Prostate gland (tissue), 2 donors: ENCODE results near the gene ERC2. TPM values are rescaled to one million over a fixed set of nuclear protein-coding genes. Genes with fewer than 3 reads are reported as not detected.

Experiments used
- DNase-seq: peaks from one replicate; pipeline ENCODE4 v3.0.0-alpha.2; 2019; ENCODE audit warnings: low spot score
- H3K27ac ChIP-seq, 2 donors: fragments of 200-600 bp; sonication (generic); 2 replicates each; pipeline ENCODE4 v1.5.1; 2017 to 2019
- H3K27me3 ChIP-seq: fragments of 200-600 bp; sonication (generic); replicated peaks from 2 replicates; pipeline ENCODE4 v1.5.1; 2019; ENCODE audit not compliant: insufficient read depth
- H3K36me3 ChIP-seq, 2 donors: fragments of 200-600 bp; sonication (generic); 1 replicate in 1 of 2; 2 replicates in 1 of 2; pipeline versions ENCODE4 v1.5.1 to v1.8.1; 2017 to 2019
- H3K4me1 ChIP-seq: fragments of 200-600 bp; sonication (generic); replicated peaks from 2 replicates; pipeline ENCODE4 v1.5.1; 2019
- H3K4me3 ChIP-seq, 2 donors: fragments of 200-600 bp; sonication (generic); 2 replicates each; pipeline ENCODE4 v1.5.1; 2017 to 2019
- H3K9me3 ChIP-seq: fragments of 200-600 bp; sonication (generic); 2 replicates; pipeline ENCODE4 v1.5.1; 2017
- POLR2A ChIP-seq: fragments of 450-650 bp; IDR thresholded peaks from one replicate; pipeline ENCODE4 v1.6.1; 2016; ENCODE audit warnings: antibody characterized with exemption, mild to moderate bottlenecking
- POLR2AphosphoS5 ChIP-seq: sonication (generic); formaldehyde crosslinking; IDR thresholded peaks from one replicate; pipeline ENCODE4 v1.6.1; 2017; ENCODE audit warnings: antibody characterized with exemption
- WGBS: methylation state at CpG from one replicate; pipeline ENCODE4 v1.1.5; 2018; 5-methylcytosine and 5-hydroxymethylcytosine counted together
- intact Hi-C: fragments of 100-400 bp; cut with DNase I; formaldehyde crosslinking; loops from one replicate; pipeline ENCODE4 v1.14.2; 2022
- total RNA-seq, 2 donors: library from RNA; depleted of rRNA; stranded (reverse); fragments of >200 nt; gene quantifications; one replicate each; pipeline ENCODE4 v1.1.0, GENCODE V29; 2016
- TF ChIP-seq, protein P1 (sequence below), 4 experiments: fragments of 200-600 bp in 2 of 4; fragments of 450-650 bp in 2 of 4; sonication (generic) in 2 of 4; IDR thresholded peaks; 1 replicate in 3 of 4; 2 replicates in 1 of 4; pipeline ENCODE4 v1.5.1; 2016 to 2019; ENCODE audit warnings: antibody characterized with exemption in 4 of 4, mild to moderate bottlenecking in 2 of 4, moderate library complexity in 2 of 4

ERC2 gene
- total RNA-seq, 2 donors from 2014 or later = 1.0 to 2.7 TPM

DNA sequence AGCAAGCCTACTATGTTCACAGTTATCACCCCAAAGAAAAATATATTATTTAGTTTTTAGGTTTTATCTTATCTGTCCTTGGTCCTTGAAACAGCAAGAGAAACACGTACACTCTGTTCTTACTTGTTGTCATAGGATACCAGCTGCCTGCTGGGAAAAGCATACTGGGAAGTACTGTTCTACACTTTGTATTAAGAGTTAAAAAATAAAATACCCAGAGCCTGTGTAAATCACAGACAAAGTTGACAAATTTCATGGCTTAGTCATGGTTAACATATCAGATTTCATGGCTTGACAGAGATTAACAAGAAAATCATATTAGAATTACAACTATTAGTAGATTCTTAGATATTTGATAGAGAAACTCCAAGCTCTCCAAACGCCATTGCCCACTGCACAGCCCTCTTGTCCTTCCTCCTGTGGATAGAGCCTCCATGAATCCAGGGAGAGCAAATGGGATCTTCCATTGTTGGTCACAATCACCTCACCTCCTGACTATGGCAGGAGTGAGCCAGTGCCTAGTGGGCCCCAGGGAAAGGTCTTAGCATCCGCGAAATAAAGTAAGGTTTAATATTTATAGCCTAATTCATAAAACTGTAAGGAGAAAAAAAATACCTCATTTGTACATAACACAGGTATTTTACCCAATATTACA lies 853.1 kb downstream of the ERC2 start:
- intact Hi-C loops = no loop called here
- no peaks in the 10 kb centered on the region for H3K36me3 ChIP-seq

DNA sequence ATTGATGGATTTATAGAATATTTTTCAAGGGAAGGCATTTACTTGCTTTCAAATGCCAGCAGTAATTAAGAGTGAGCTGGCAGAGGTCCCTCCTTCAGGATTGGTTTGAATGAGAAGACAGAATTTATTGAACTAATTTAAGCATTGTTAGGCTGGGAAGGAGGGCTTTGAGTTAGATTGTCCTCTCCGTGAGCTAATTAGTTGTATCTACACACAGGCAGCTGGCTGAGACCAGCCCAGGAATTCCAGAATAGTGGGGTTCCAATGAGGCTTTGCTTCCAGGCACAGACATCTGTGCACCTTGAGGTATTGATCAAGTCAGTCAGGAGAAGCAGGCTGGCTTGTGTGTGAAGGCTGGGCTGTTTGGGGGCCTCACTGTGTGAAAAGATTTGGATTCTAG lies 857.1 kb downstream of the ERC2 start:
- Histone ChIP-seq H3K36me3 (no peaks in the 10 kb centered on the region), H3K27ac (no peak overlapping the region), H3K27me3 (no peaks in the 10 kb centered on the region), H3K4me3 (no peak overlapping the region), H3K9me3 (no peaks in the 10 kb centered on the region), H3K4me1 (no peaks in the 10 kb centered on the region)
- 76% methylated on average over 1 of the region's 1 CpG for WGBS
- TF ChIP-seq POLR2A = no peak
- no peak for TF ChIP-seq POLR2AphosphoS5
- TF ChIP-seq, protein P1, sequence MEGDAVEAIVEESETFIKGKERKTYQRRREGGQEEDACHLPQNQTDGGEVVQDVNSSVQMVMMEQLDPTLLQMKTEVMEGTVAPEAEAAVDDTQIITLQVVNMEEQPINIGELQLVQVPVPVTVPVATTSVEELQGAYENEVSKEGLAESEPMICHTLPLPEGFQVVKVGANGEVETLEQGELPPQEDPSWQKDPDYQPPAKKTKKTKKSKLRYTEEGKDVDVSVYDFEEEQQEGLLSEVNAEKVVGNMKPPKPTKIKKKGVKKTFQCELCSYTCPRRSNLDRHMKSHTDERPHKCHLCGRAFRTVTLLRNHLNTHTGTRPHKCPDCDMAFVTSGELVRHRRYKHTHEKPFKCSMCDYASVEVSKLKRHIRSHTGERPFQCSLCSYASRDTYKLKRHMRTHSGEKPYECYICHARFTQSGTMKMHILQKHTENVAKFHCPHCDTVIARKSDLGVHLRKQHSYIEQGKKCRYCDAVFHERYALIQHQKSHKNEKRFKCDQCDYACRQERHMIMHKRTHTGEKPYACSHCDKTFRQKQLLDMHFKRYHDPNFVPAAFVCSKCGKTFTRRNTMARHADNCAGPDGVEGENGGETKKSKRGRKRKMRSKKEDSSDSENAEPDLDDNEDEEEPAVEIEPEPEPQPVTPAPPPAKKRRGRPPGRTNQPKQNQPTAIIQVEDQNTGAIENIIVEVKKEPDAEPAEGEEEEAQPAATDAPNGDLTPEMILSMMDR (IDR thresholded peaks at IDR 0.05) = no peak
- DNase-seq = no peak
- intact Hi-C loops = no loop called here

More for the DNA sequence above, 853.1 kb downstream of the ERC2 start:
- no peaks in the 10 kb centered on the region for H3K27me3 ChIP-seq
- no peak overlapping the region for H3K27ac ChIP-seq
- H3K4me3 ChIP-seq = no peak overlapping the region
- H3K9me3 ChIP-seq = no peaks in the 10 kb centered on the region
- no peak for DNase-seq
- WGBS = 71% methylated on average over 4 of the region's 4 CpGs
- no peaks in the 10 kb centered on the region for H3K4me1 ChIP-seq
- no peak for TF ChIP-seq POLR2A
- TF ChIP-seq, protein P1 (IDR thresholded peaks at IDR 0.05) = no peak
- no peak for TF ChIP-seq POLR2AphosphoS5

DNA sequence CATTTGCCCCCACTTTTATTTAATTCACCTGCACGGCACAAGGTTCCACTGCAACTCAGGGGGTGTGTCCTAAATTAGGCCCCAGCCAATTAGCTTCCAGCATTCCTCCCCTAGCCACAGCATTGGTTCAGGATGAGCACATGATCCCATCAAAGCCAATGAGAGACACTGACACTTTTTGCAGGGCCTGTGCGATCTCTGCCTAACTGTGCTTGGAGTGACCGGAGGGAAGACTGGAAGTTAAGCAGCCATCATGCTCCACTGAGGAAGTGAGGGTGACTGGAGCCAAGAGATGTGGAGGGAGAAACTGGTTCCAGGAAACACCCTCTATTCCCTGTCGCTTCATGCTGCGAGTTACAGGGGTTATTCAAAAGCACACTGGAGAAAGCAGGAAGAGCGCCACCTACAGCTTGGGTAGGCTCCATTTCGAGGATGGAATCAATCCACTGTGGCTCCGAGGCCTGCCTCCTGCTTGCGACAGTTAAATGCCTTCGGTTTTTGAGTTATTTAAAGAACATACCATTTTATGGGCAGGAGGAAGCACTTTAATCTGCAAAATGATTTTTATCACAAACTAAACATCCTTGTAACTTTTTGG lies 858.9 kb downstream of the ERC2 start:
- no peaks in the 10 kb centered on the region for H3K9me3 ChIP-seq
- H3K4me3 ChIP-seq = no peak overlapping the region
- WGBS = 68% methylated on average over 10 of the region's 10 CpGs
- H3K27ac ChIP-seq = no peak overlapping the region
- no peak for DNase-seq
- no peaks in the 10 kb centered on the region for H3K36me3 ChIP-seq
- TF ChIP-seq POLR2AphosphoS5 (no peak), POLR2A (no peak)
- TF ChIP-seq, protein P1 (IDR thresholded peaks at IDR 0.05) = no peak
- intact Hi-C loops = no loop called here
- H3K27me3 ChIP-seq = no peaks in the 10 kb centered on the region
- H3K4me1 ChIP-seq = no peaks in the 10 kb centered on the region

DNA sequence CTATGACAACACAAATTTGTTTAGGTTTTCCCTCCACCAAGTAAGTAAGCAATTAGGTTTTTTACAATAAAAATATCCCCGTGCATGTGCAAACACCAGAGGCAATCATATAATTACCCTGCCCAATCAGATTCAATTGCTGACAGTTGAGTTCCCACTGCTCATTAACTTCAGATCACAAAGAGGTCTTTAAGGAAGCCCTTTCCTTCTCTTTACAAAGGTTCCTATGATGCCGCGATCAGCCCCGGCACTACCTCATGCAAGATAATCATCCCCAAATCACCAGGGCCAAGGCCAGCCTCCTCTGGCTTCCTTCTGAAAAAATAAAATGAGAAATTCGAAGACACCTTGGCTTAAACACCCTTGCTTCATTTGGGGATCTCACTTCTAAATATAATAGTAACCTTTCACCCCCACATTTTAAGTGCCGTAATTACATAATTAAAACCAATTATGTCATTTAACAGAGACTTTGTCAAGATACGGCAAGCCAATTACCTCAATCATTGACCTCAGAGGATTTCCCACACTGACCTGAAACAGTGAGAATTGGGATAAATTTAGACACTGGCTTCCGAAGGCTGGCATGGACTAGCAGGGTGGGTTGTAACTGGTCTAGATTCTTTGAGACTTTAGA lies 859.8 kb downstream of the ERC2 start:
- no peaks in the 10 kb centered on the region for H3K27me3 ChIP-seq
- intact Hi-C loops = no loop called here
- DNase-seq = no peak
- WGBS = 87% methylated on average over 8 of the region's 8 CpGs
- H3K4me1 ChIP-seq = no peaks in the 10 kb centered on the region
- no peak overlapping the region for H3K4me3 ChIP-seq
- H3K27ac ChIP-seq = no peak overlapping the region
- H3K9me3 ChIP-seq = no peaks in the 10 kb centered on the region
- TF ChIP-seq, protein P1 (IDR thresholded peaks at IDR 0.05) = no peak
- TF ChIP-seq POLR2AphosphoS5 (no peak), POLR2A (no peak)
- no peaks in the 10 kb centered on the region for H3K36me3 ChIP-seq

DNA sequence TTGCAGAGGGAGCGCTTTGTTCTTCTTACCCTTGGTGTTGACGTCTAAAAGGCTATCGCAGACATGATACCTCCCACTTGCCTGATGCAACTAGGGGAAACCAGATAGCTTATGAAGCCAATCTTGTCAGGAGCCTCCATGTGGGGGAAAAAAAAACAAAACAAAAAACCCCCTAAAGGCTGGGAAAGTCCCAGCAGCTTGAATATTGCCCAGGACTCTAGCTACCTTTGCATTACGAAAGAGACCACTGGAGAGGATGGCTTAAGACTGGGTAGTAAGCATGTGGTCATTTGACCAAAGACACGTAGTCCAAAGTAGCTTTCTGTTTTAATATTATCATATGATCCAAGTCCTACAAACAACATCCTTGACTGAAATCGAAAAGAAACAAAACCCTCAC lies 860.4 kb downstream of the ERC2 start:
- Histone ChIP-seq H3K36me3 (no peaks in the 10 kb centered on the region), H3K4me1 (no peaks in the 10 kb centered on the region), H3K27ac (no peak overlapping the region), H3K9me3 (no peaks in the 10 kb centered on the region), H3K27me3 (no peaks in the 10 kb centered on the region), H3K4me3 (no peak overlapping the region)
- intact Hi-C loops = no loop called here
- no peak for DNase-seq
- WGBS = 93% methylated on average over 6 of the region's 6 CpGs
- TF ChIP-seq POLR2A = no peak
